NCI-H128 (cell line): Measurements from ENCODE around the gene HS3ST1.

ENCODE experiments used
- DNase-seq: peaks from one replicate; lab custom pipeline; 2025; ENCODE audit not compliant: unreplicated experiment; lab: John Stamatoyannopoulos, UW

HS3ST1 gene

GRCh38 chr4:11428231-11428898, at the start of gene HS3ST1:
TSS of gene HS3ST1 (minus strand) at chr4:11428894. CDS start at chr4:11400005, 28,889 bp downstream.
- DNase-seq: no peak

GRCh38 chr4:11475871-11476270, 47.2 kb upstream of the HS3ST1 start:
- no peak for DNase-seq

GRCh38 chr4:11474146-11474545, 45.5 kb upstream of the HS3ST1 start:
- DNase-seq: no peak

- DNase-seq: no peak
Observed at GRCh38 chr4:11472535-11472934, 43.8 kb upstream of the HS3ST1 start.

GRCh38 chr4:11471618-11472017, 42.9 kb upstream of the HS3ST1 start:
- no peak for DNase-seq

GRCh38 chr4:11471046-11471441, 42.4 kb upstream of the HS3ST1 start:
- DNase-seq: no peak

- no peak for DNase-seq
Observed at GRCh38 chr4:11470438-11471045, 41.8 kb upstream of the HS3ST1 start.

- no peak for DNase-seq
Observed at GRCh38 chr4:11469650-11470437, 41.1 kb upstream of the HS3ST1 start.

- no peak for DNase-seq
Observed at GRCh38 chr4:11468901-11469300, 40.2 kb upstream of the HS3ST1 start.

- no peak for DNase-seq
Observed at GRCh38 chr4:11467931-11468330, 39.2 kb upstream of the HS3ST1 start.

- no peak for DNase-seq
Observed at GRCh38 chr4:11463707-11464106, 35.0 kb upstream of the HS3ST1 start.

- DNase-seq: no peak
Observed at GRCh38 chr4:11456401-11456800, 27.7 kb upstream of the HS3ST1 start.

GRCh38 chr4:11455201-11455835, 26.6 kb upstream of the HS3ST1 start:
- DNase-seq: no peak

GRCh38 chr4:11451716-11452115, 23.0 kb upstream of the HS3ST1 start:
- DNase-seq: no peak

GRCh38 chr4:11446155-11446811, 17.6 kb upstream of the HS3ST1 start:
- DNase-seq: no peak

- no peak for DNase-seq
Observed at GRCh38 chr4:11441194-11441556, 12.5 kb upstream of the HS3ST1 start.

GRCh38 chr4:11440481-11441193, 11.9 kb upstream of the HS3ST1 start:
- DNase-seq: no peak

- DNase-seq: no peak
Observed at GRCh38 chr4:11439836-11440235, 11.1 kb upstream of the HS3ST1 start.

- no peak for DNase-seq
Observed at GRCh38 chr4:11438647-11439046, 10.0 kb upstream of the HS3ST1 start.

- no peak for DNase-seq
Observed at GRCh38 chr4:11436673-11437072, 8.0 kb upstream of the HS3ST1 start.

GRCh38 chr4:11436084-11436483, 7.4 kb upstream of the HS3ST1 start:
- no peak for DNase-seq
